GM18502 (cell line): Measurements from ENCODE around the gene USP20.
A peak's percentile ranks its signal among the peaks of the same experiment; 100 is the strongest.

Experiments
- ATAC-seq: cut with Tn5 transposase; IDR thresholded peaks from one replicate; pipeline ENCODE4 v1.9.1; 2021; ENCODE audit warnings: mild to moderate bottlenecking; ENCODE audit not compliant: unreplicated experiment, poor library complexity

USP20 gene

DNA sequence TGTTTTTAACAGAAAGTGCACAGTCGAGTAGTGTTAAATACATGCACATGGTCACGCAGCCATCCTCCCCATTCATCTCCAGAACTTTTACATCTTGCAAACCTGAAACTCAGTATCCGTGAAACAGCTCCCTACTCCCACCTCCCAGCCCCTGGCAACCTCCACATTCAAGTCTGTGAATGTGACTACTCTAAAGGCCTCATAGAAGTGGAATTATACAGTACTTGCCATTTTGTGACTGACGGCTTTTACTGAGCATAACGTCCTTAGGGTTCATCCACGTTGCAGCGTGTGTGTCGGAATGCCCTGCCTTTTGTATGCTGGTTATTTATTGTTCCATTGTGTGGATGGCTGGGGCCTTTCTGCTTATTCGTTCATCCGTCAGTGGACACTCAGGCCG is 35.8 kb downstream of the USP20 start:
- ATAC-seq = no peak

DNA sequence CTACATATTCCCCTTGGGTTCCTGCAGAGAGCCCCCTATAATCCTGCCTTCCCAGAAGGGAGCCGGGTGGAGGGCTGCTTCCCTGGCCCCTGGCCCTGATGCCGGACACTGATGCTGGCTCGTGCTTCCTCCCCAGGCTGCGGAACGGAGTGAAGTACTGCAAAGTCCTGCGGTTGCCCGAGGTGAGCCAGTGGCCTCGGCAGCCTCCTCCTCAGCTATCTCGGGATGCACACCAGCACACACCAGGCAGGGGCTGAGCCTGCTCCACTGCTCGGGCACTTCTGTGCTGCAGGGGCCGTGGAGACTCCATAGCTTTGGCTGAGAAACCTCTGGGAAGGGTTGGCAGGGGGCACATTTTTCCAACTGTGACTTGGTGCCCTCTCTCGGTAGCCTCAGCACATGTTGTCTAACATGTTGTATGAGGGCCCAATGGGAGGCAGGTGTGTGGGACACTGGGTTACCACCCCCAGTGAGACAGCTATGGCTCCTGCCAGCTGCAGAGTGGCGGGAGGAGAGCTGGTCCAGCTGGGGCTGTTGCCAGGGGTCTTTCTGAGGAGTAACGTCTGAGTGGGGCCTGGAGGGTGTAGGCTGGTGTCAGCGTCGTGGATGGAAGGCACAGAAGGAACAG is 38.4 kb downstream of the USP20 start:
- ATAC-seq = no peak

DNA sequence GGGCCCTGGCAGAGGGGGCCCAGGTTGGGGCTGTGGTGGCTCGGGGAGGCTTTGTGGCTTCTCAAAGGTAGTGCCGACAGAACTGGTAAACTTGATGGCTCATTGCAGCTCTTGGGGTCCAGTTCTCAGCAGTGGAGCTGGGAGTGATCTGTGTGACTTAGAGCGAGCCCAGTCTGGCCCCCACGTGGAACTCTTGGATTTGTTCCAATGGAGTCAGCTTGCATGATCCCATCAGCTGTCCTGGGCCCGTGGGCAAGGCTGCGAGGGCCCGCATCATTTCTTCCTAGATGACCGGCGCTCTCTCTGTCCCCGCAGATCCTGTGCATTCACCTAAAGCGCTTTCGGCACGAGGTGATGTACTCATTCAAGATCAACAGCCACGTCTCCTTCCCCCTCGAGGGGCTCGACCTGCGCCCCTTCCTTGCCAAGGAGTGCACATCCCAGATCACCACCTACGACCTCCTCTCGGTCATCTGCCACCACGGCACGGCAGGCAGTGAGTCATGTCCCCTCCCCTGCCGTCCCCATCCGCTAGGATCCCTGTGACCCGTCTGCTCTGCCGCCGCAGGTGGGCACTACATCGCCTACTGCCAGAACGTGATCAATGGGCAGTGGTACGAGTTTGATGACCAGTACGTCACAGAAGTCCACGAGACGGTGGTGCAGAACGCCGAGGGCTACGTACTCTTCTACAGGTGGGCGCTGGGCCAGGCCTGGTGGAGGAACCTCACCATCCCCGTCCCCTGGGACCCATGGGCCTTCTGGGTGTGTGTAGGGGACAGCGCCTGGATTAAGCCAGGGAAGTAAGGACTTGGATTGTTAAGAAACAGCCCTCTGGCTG is 39.2 kb downstream of the USP20 start:
- ATAC-seq = no peak

DNA sequence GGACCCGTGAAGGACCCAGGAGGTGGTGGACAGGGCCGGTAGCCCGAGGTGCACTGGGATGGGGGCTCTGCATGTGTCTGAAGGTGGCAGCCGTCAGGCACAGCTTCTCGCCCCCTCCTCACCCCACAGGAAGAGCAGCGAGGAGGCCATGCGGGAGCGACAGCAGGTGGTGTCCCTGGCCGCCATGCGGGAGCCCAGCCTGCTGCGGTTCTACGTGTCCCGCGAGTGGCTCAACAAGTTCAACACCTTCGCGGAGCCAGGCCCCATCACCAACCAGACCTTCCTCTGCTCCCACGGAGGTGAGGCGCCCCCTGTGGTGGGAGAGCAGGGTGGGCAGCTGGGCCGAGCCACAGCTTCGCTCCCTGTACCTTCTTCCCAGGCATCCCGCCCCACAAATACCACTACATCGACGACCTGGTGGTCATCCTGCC is 39.9 kb downstream of the USP20 start:
- no peak for ATAC-seq

DNA sequence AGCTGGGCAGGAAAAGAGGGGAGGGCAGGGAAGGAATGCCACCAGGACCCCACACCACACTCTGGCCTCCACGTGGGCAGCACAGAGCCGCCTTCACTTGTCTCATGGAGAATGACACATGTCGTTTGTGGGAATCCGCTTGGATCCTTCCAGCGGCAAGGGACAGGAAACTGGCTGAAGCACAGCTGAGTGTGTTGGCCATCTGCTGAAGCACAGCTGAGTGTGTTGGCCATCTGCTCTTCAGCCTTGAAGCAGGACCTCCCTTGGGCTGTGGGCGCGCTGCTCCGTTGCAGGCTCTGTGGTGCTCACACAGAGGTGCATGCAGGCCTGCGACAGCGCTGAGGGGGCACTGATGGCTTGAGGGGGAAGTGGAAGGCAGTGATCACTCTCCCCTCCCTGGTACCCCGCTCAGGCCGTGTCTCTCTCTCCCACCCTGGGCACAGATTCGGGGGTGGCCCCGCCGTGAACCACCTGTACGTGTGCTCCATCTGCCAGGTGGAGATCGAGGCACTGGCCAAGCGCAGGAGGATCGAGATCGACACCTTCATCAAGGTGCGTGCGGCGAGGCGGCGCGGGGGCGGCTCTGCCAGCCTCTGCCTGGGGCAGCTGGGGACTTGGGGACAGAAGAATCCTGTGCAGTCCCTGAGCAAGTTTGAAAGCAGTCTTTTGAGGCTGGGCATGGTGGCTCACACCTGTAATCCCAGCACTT is 40.6 kb downstream of the USP20 start:
- no peak for ATAC-seq

DNA sequence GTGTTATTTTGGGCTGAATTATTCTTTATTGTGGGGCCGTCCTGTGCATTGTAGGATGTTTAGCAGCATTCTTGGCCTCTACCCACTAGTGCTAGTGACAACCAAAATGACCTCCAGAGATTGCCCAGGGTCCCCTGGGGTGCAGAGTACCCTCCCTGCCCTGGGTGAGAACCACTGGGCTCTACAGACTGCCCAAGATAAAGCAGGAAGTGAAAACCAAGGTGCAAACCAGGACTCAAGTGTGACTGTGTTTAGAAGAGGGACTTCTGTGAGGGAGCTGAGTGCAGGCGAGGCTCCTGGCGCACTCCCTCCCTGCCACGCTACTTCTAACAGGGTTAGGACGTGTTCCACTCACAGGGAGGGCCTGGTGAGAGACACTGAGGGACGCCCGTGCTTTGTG is 41.6 kb downstream of the USP20 start:
- ATAC-seq = no peak

DNA sequence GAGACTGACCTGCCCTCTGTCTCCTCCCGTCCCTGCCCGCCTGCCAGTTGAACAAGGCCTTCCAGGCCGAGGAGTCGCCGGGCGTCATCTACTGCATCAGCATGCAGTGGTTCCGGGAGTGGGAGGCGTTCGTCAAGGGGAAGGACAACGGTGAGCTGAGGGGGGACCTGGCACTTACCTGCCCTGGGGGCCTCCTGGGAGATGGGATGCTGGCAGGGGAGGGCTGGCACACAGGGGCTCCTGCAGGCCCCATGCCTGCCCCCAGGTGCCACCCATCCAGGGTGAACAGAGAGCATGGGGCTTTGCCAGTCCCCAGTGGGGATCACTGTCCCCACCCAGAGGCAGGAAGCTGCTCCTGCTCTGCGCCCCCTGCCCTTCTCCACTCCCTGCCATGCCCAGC is 43.0 kb downstream of the USP20 start:
- no peak for ATAC-seq

DNA sequence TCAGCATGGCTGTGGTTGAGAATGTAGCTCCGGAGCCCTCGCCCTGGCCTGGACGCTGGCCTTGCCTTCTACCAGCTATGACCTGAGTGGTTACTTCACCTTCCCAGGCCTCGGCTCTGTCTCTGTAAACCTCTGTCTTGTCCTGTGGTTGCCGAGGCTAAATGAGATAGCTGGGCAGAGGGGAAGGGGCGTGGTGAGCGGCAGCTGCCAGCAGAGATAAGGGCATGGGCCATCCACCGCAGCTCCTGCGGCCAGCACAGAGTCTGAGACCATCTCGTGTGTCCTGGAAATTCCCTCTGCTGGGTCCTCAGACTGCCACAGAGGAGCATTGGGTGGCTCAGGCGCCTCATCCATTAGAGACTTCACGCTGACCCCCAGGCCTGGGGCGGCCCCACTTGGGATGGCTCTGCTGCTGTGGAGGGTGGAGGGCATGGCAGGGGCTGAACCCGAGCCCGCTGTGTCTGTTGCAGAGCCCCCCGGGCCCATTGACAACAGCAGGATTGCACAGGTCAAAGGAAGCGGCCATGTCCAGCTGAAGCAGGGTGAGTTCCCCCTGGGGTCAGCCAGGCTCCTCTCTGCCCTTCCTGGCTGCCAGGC is 43.9 kb downstream of the USP20 start:
- ATAC-seq = no peak

DNA sequence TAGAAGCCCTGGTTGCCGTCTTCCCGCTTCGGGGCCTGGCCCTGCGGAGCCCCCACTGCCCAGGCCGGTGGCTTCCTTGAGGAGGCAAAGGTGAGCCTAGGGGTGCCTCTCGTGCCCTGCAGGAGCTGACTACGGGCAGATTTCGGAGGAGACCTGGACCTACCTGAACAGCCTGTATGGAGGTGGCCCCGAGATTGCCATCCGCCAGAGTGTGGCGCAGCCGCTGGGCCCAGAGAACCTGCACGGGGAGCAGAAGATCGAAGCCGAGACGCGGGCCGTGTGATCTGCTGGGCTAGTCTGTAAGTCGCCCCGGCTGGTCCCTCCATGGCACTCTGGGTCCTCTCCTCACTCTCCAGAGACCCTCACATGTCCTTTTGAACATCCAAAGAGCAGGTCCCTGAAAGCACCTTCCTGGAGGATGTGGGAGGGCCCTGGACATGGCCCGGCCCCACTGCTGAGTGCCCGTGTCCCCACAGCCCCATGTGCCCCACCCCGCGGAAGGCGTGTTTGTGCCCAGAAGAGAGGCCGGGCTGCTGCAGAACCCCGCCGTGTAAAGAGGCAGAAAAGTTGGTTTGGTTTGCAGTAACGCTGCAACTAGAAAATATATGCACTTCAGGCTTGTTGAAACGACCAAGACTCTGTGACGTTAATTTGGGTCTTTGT is 44.9 kb downstream of the USP20 start:
- ATAC-seq = no peak

DNA sequence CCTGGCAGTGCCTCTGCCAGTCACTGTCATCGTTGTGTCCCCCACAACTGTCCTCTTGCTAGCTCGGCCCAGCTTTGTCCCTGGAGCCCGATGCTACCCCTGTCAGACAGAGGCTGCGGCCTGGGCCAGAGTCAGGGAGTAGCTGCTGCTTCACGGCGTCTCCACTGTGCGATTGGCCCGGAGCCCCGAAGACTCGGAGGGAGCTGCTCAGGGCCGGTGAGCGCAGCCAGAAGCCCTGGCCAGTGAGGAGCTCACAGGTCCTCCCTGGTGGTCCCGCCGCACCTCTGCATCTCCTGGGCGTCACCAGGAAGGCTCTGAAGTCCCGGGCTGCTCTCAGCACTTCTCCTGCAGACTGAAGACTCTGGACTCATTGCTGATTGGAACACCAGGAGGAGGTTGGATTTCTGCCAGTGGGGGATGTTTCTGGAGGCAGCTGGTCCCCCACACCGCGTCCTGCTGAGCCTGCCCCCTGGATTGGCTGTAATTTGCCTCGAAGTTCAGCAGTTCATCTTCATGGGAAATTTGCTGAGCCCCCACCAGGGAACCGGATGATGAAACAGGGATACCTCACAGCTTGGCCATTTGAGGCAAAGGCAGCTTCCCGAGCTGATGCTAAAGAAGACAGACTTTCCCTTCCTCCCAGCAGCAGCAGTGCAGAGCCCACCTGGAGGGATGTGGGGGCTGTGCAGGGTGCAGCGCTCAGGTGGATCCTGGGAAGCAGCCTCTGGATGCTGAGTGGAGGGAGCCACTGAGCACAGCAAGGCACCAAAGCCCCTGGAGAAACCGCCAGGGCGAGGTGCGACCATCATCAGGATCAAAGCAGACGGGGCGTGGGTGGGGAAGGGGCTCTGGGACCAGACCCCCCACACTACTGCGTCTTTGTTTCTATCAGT is 45.6 kb downstream of the USP20 start:
- no peak for ATAC-seq

DNA sequence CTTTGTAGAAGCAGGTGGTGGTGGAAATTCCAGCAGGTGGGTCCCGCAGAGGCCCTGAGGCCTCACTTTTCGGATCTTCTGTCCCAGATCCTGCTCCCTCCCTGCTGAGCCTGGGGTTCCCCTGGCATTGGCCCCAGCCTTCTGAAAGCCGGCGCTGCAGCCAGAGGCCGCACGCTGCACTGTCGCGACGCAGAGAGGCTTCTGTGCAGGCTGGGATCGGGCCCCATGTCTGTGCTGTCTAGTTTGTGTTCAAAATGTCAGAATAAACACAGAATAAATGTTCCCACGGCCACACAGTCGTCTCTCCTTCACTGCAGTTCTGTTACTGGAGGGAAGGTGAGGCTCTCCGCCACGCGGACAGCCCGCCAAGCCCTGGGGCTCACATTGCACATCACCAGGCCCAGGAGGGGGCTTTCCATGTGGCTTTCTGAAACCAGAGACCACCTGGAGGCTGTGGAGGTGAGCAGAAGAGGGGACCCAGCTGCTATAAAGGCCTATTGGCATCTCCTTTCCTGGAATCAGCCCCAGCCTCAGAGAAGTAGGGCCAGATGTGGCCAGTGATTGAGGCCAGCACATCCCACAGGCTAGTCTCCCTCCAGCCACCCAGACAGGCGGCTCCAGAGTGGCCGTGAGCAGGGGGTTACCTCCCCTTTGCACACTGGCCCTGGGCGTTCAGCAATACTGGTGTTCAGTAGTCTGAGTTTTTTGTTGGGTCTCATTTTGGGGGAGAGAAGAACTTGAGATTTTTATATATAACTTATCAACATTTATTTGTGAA is 46.5 kb downstream of the USP20 start:
- ATAC-seq = no peak

DNA sequence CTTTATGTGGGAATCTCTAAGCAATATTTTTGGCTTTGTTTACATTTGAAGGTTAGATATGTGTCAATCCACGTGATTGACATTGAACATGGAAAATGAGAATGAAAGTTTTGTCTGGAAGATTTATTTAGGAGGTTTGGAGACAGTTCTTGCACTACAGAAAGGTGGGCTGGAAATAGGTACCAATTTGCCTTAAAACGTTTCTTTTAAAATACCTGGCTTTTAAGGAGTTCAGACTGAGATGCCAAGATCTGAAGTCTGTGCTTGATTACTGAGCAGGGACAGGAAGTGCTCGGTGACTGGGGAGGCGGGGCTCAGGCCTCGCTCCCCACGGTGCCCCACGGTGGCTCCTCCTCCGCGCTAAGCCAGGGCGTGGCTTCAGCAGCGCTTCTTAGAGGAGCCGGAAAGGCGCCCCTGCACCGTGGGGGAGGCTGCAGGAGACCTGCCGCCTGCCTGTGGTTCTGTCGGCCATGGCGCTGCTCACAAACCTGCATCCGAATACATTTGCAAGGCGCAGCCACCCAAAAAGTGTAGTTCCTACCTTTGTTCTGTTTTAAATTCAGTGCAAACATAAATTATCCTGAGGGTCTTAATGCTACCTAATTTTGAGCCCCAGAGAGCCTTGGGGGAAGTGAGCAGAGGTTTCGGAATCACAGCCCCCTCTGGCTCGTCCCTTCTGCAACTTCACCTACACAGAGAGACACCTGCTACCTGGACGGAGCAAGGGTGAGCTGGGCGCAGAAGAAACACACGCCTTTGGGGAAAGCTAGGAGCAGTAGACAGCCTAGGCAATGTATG is 49.2 kb downstream of the USP20 start:
- peak; percentile 43 for ATAC-seq

DNA sequence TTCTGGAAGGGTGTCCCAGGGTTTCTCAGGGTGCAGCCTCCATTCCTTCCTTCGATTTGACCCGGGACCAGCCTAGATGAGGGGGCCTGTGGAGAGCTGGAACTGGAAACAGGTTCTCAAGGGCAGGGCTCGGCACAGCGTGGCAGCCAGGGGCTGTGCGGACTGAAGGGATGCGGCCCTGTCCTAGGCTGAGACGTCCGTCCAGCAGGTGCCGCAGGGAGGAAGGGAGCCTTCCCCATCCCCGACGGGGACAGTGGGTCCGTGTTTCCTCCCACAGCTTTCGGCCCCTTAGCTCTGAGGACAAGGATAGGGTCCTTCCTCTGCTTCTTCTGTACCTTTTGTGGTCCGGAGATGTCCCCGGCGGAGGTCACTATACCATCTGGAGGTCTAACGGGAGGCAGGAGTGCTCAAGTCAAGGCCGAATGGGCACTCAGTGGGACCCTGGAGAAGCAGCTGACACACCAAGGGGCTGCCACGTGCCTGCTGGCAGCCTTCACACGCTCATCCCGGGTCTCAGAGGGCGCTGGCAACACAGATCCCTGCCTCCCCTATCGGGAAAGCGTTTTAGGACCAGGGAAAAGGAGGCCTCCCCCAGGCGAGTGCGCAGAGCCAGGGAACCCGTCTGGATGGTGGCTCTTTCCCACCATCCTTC is 49.9 kb downstream of the USP20 start:
- ATAC-seq = no peak

DNA sequence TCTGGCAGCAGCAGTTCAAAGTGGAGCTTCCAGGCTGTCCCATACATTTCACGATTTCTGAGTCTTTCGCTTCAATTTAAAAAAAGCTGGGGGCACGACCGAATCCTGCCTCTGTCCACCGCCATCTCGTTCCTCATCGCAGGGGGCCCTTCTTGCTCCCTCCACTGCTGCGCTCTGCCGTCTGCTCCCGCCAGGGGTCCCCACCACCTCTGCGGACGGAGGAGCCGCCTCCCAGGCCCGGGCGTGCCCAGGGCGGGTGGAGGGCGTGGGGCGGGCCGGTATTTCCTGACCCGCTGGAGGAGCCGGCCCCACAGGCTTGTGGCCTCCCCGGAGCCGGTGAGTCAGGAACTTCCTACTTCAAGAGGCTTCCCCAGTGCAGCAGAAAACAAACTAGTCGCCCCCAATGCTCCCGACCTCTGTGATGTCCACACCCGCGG is 50.4 kb downstream of the USP20 start:
- peak; percentile 31 for ATAC-seq

DNA sequence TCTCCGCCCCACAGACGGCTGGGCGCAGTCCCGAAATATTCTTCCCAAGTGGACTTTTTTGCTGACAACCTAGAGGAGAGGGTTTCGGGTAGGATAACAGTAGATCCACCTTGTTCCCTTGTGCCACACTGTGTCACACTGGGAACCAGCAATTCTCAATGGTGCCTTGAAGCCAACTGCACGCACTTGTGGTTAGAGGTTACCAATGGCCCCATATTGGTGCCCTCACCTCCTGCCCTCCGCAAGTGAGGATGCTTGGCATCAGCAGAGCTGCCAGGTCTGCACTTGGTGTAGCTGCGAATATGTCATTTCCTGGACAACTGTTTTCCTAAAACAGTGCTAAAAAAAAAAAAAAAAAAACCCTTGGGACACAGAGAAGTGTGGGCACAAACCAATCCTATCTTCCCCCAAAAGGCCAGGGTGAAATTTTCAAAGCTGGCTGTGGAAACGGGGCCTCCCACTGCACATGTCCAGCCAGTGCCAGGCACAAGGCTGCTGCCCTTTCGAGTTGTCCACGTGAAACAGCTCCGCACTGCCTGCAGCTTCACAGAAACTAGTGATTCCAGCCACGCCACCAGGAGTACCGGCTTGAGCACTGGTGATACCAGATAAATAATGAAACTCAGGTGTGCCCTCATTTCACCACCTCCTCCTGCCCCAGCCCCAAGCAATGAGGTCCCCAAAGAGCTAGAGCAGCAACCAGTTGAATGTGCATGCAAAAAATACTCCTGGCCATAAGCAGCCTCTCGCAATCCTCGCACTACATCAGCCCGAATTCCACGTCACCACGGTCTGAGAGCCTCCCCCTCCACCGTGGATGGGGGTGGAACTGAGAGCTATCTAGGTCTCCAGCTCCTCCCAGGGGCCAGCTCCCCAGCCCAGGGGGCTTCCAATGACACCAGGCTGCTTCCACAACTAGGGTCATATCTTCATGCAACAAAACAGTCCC is 51.2 kb downstream of the USP20 start:
- ATAC-seq = no peak
